Mesendoderm (in vitro differentiated cells): ENCODE measurements around the gene GTPBP10.
"Not testable (repeated sequence)": the region's sequence is repeated elsewhere in the genome, so short reads cannot be mapped to it uniquely, and the experiment has no call there.

Source experiments
- DNase-seq: peaks from one replicate; pipeline ENCODE4 v3.0.0; 2013
- H2AK5ac ChIP-seq: 2 replicates; pipeline ENCODE4 v1.6.1; 2013; ENCODE audit warnings: low read length, inconsistent platforms
- H2BK120ac ChIP-seq: 2 replicates; pipeline ENCODE4 v1.6.1; 2013; ENCODE audit warnings: low read depth, mild to moderate bottlenecking, low read length, moderate library complexity, mixed read lengths
- H2BK15ac ChIP-seq: replicated peaks from 2 replicates; pipeline ENCODE4 v1.6.1; 2013; ENCODE audit warnings: low read depth, mild to moderate bottlenecking, moderate library complexity
- H2BK5ac ChIP-seq: 2 replicates; pipeline ENCODE4 v1.6.1; 2013; ENCODE audit warnings: low read length, inconsistent platforms
- H3K18ac ChIP-seq: 2 replicates; pipeline ENCODE4 v1.6.1; 2013; ENCODE audit warnings: mild to moderate bottlenecking, low read length, mixed read lengths
- H3K23ac ChIP-seq: one replicate; pipeline ENCODE4 v1.6.1; 2013; ENCODE audit warnings: low read length
- H3K27ac ChIP-seq: 2 replicates; pipeline ENCODE4 v1.5.1; 2013; ENCODE audit warnings: low read depth, mild to moderate bottlenecking, inconsistent platforms, low read length, moderate library complexity
- H3K27me3 ChIP-seq: 2 replicates; pipeline ENCODE4 v1.6.1; 2013; ENCODE audit warnings: low read length, control low read depth, mild to moderate bottlenecking, inconsistent platforms; ENCODE audit not compliant: insufficient read depth, poor library complexity
- H3K36me3 ChIP-seq: 2 replicates; pipeline ENCODE4 v1.6.1; 2013; ENCODE audit warnings: low read length, inconsistent platforms; ENCODE audit not compliant: control insufficient read depth, insufficient read depth
- H3K4ac ChIP-seq: one replicate; pipeline ENCODE4 v1.6.1; 2013; ENCODE audit warnings: low read depth, mild to moderate bottlenecking, low read length, moderate library complexity
- H3K4me1 ChIP-seq: 2 replicates; pipeline ENCODE4 v1.6.1; 2013; ENCODE audit warnings: low read depth, low read length, inconsistent platforms; ENCODE audit not compliant: control insufficient read depth
- H3K4me2 ChIP-seq: 2 replicates; pipeline ENCODE4 v1.6.1; 2013; ENCODE audit warnings: low read length
- H3K4me3 ChIP-seq: 2 replicates; pipeline ENCODE4 v1.5.1; 2013; ENCODE audit warnings: mild to moderate bottlenecking, low read length
- H3K56ac ChIP-seq: one replicate; pipeline ENCODE4 v1.6.1; 2013; ENCODE audit warnings: low read length
- H3K79me1 ChIP-seq: 2 replicates; pipeline ENCODE4 v1.6.1; 2013; ENCODE audit warnings: low read length, inconsistent platforms
- H3K79me2 ChIP-seq: 2 replicates; pipeline ENCODE4 v1.6.1; 2013; ENCODE audit warnings: mild to moderate bottlenecking, low read length; ENCODE audit not compliant: control insufficient read depth, insufficient read depth
- H3K9ac ChIP-seq: 2 replicates; pipeline ENCODE4 v1.6.1; 2013; ENCODE audit warnings: low read length, inconsistent platforms
- H4K5ac ChIP-seq: one replicate; pipeline ENCODE4 v1.6.1; 2013; ENCODE audit warnings: low read length
- H4K8ac ChIP-seq: one replicate; pipeline ENCODE4 v1.6.1; 2013; ENCODE audit warnings: low read depth, mild to moderate bottlenecking, control low read depth, low read length, moderate library complexity
- WGBS: extraction: QIAGEN DNeasy Blood & Tissue Kit; methylation state at CpG from one replicate; pipeline ENCODE4 v1.1.7; 2013; ENCODE audit warnings: low lambda C conversion rate, missing lambda C conversion rate; ENCODE audit not compliant: insufficient coverage; ENCODE audit errors: extremely low coverage; 5-methylcytosine and 5-hydroxymethylcytosine counted together

GTPBP10 gene

GRCh38 chr7:90326500-90326899, 20.0 kb upstream of the GTPBP10 start:
- Histone ChIP-seq H3K23ac (no peak overlapping the region), H3K27ac (no peak overlapping the region), H3K4me2 (no peak overlapping the region), H3K4me3 (no peak overlapping the region), H3K9ac (no peak overlapping the region), H2BK5ac (no peak overlapping the region), H2BK120ac (no peak overlapping the region), H4K8ac (no peak overlapping the region), H2AK5ac (no peak overlapping the region), H3K79me2 (no peaks in the 10 kb centered on the region), H3K18ac (no peak overlapping the region), H3K4ac (no peak overlapping the region), H3K36me3 (no peaks in the 10 kb centered on the region), H3K4me1 (no peaks in the 10 kb centered on the region), H3K79me1 (no peaks in the 10 kb centered on the region), H4K5ac (no peak overlapping the region), H2BK15ac (no peak overlapping the region), H3K27me3 (peaks cover 8% of the 10 kb centered on the region), H3K56ac (no peak overlapping the region)
- no peak for DNase-seq
- no CpG with 5 or more reads among the region's 1 CpG for WGBS

- H4K5ac ChIP-seq = no peak overlapping the region
- H3K23ac ChIP-seq = no peak overlapping the region
- H3K79me2 ChIP-seq = no peaks in the 10 kb centered on the region
- no peak overlapping the region for H2BK120ac ChIP-seq
- no peaks in the 10 kb centered on the region for H3K79me1 ChIP-seq
- H3K56ac ChIP-seq = no peak overlapping the region
- H2AK5ac ChIP-seq = no peak overlapping the region
- DNase-seq = no peak
- no peaks in the 10 kb centered on the region for H3K27me3 ChIP-seq
- no peak overlapping the region for H4K8ac ChIP-seq
- no CpG with 5 or more reads among the region's 48 CpGs for WGBS
- no peak overlapping the region for H3K4ac ChIP-seq
- H3K9ac ChIP-seq = no peak overlapping the region
- no peak overlapping the region for H3K4me2 ChIP-seq
- no peak overlapping the region for H3K4me3 ChIP-seq
- no peak overlapping the region for H2BK5ac ChIP-seq
- no peak overlapping the region for H3K27ac ChIP-seq
- H3K36me3 ChIP-seq = no peaks in the 10 kb centered on the region
- H3K4me1 ChIP-seq = no peaks in the 10 kb centered on the region
- no peak overlapping the region for H2BK15ac ChIP-seq
- H3K18ac ChIP-seq = no peak overlapping the region
Observed at GRCh38 chr7:90334193-90334843, 12.2 kb upstream of the GTPBP10 start.

- not testable (repeated sequence) for H4K5ac ChIP-seq, DNase-seq, H3K4ac ChIP-seq, H3K9ac ChIP-seq, H2BK15ac ChIP-seq, H2AK5ac ChIP-seq, H3K4me3 ChIP-seq, H3K4me2 ChIP-seq, H3K79me1 ChIP-seq, H3K36me3 ChIP-seq, H3K27ac ChIP-seq, H3K56ac ChIP-seq, H3K27me3 ChIP-seq, H2BK120ac ChIP-seq, H3K4me1 ChIP-seq, H3K18ac ChIP-seq, H3K23ac ChIP-seq, H4K8ac ChIP-seq, H3K79me2 ChIP-seq, H2BK5ac ChIP-seq
- WGBS = no CpG with 5 or more reads among the region's 2 CpGs
Observed at GRCh38 chr7:90334926-90335325, 11.6 kb upstream of the GTPBP10 start.

- no peak for DNase-seq
- Histone ChIP-seq H3K4me1 (no peaks in the 10 kb centered on the region), H3K27me3 (no peaks in the 10 kb centered on the region), H2BK5ac (no peak overlapping the region), H3K4me2 (no peak overlapping the region), H4K5ac (no peak overlapping the region), H2BK120ac (no peak overlapping the region), H3K9ac (no peak overlapping the region), H3K36me3 (no peaks in the 10 kb centered on the region), H3K18ac (no peak overlapping the region), H3K79me2 (no peaks in the 10 kb centered on the region), H2BK15ac (no peak overlapping the region), H3K23ac (no peak overlapping the region), H3K79me1 (no peaks in the 10 kb centered on the region), H2AK5ac (no peak overlapping the region), H3K4ac (no peak overlapping the region), H4K8ac (no peak overlapping the region), H3K4me3 (no peak overlapping the region), H3K27ac (no peak overlapping the region), H3K56ac (no peak overlapping the region)
Observed at GRCh38 chr7:90337106-90337505, 9.4 kb upstream of the GTPBP10 start.

- Histone ChIP-seq H2AK5ac (no peak overlapping the region), H4K8ac (no peak overlapping the region), H3K27ac (no peak overlapping the region), H3K4me1 (peaks cover 3% of the 10 kb centered on the region), H2BK120ac (no peak overlapping the region), H2BK5ac (no peak overlapping the region), H3K4ac (no peak overlapping the region), H3K79me1 (peaks cover 7% of the 10 kb centered on the region), H3K4me2 (no peak overlapping the region), H3K79me2 (peaks cover 10% of the 10 kb centered on the region), H3K9ac (no peak overlapping the region), H4K5ac (no peak overlapping the region), H3K4me3 (no peak overlapping the region), H3K56ac (no peak overlapping the region), H3K36me3 (no peaks in the 10 kb centered on the region), H3K18ac (no peak overlapping the region), H2BK15ac (no peak overlapping the region), H3K27me3 (no peaks in the 10 kb centered on the region), H3K23ac (no peak overlapping the region)
- no peak for DNase-seq
Observed at GRCh38 chr7:90345016-90345415, 1.5 kb upstream of the GTPBP10 start.

GRCh38 chr7:90345595-90346335, 751 bp upstream of the GTPBP10 start:
- Histone ChIP-seq H3K27ac (no peak overlapping the region), H2BK5ac (no peak overlapping the region), H3K9ac (peak overlapping the region; percentile 62), H3K27me3 (no peaks in the 10 kb centered on the region), H4K5ac (peak overlapping the region; percentile 71), H3K56ac (peak overlapping the region; percentile 80), H4K8ac (peak overlapping the region; percentile 68), H2AK5ac (no peak overlapping the region), H3K23ac (peak overlapping the region; percentile 54), H3K4me3 (peak overlapping the region; percentile 38), H3K36me3 (no peaks in the 10 kb centered on the region), H3K18ac (peak overlapping the region; percentile 42), H2BK120ac (no peak overlapping the region), H3K79me2 (peaks cover 11% of the 10 kb centered on the region), H3K4me1 (peaks cover 3% of the 10 kb centered on the region), H3K4ac (no peak overlapping the region), H3K79me1 (peaks cover 8% of the 10 kb centered on the region), H2BK15ac (no peak overlapping the region), H3K4me2 (peak overlapping the region; percentile 63)
- DNase-seq = peak; percentile 50
- WGBS = no CpG with 5 or more reads among the region's 18 CpGs
